Measurements from ENCODE around the gene UPK1A.

- TF ChIP-seq CTCF (IDR thresholded peaks at IDR 0.05) (no peak), EP300 (IDR thresholded peaks at IDR 0.05) (no peak), POLR2AphosphoS5 (IDR thresholded peaks at IDR 0.05) (no peak)
These were observed 53.8 kb downstream of the UPK1A start for GRCh38 chr19:35720163-35720524.
